Keratinocyte (primary cell): Measurements from ENCODE around the gene SUN2.

Source experiments
- EZH2 ChIP-seq: IDR thresholded peaks from one replicate; pipeline ENCODE4 v1.6.1; 2012; ENCODE audit warnings: inconsistent platforms, mild to moderate bottlenecking, low read length, moderate library complexity
- TF ChIP-seq, protein P1 (sequence below), 3 experiments: IDR thresholded peaks in 1 of 3; conservative IDR thresholded peaks in 1 of 3; optimal IDR thresholded peaks in 1 of 3; 2 replicates in 2 of 3; 3 replicates in 1 of 3; pipeline versions ENCODE3 to v1.5.1; 2011; ENCODE audit warnings: low read length in 3 of 3, mild to moderate bottlenecking in 3 of 3, moderate library complexity in 2 of 3, control low read depth in 1 of 3, inconsistent platforms in 1 of 3; ENCODE audit not compliant: insufficient read depth in 2 of 3; ENCODE audit errors: extremely low read depth in 1 of 3

GRCh38 chr22:38720350-38720749 is 35.4 kb downstream of the SUN2 start:
- TF ChIP-seq, protein P1, sequence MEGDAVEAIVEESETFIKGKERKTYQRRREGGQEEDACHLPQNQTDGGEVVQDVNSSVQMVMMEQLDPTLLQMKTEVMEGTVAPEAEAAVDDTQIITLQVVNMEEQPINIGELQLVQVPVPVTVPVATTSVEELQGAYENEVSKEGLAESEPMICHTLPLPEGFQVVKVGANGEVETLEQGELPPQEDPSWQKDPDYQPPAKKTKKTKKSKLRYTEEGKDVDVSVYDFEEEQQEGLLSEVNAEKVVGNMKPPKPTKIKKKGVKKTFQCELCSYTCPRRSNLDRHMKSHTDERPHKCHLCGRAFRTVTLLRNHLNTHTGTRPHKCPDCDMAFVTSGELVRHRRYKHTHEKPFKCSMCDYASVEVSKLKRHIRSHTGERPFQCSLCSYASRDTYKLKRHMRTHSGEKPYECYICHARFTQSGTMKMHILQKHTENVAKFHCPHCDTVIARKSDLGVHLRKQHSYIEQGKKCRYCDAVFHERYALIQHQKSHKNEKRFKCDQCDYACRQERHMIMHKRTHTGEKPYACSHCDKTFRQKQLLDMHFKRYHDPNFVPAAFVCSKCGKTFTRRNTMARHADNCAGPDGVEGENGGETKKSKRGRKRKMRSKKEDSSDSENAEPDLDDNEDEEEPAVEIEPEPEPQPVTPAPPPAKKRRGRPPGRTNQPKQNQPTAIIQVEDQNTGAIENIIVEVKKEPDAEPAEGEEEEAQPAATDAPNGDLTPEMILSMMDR (optimal IDR thresholded peaks at IDR 0.05 in 1 of 3, IDR thresholded peaks at IDR 0.05 in 1 of 3, conservative IDR thresholded peaks at IDR 0.05 in 1 of 3; ENCODE audit: extremely low read depth in 1 of 3, insufficient read depth in 2 of 3, low read length in 3 of 3), result no peak
- TF ChIP-seq EZH2, result no peak
